GM23248 (cell line): ENCODE data around the gene ZBTB20. TPM values are rescaled to one million over a fixed set of nuclear protein-coding genes. Genes with fewer than 3 reads are reported as not detected.

Source experiments
- DNase-seq: peaks from one replicate; pipeline ENCODE4 v3.0.0-alpha.2; 2015
- H2AFZ ChIP-seq: fragments of 200-600 bp; sonication (generic); 2 replicates; pipeline ENCODE4 v1.6.1; 2016; ENCODE audit warnings: antibody characterized with exemption
- H3F3A ChIP-seq: fragments of 200-600 bp; sonication (generic); 2 replicates; pipeline ENCODE4 v1.6.1; 2016; ENCODE audit warnings: mild to moderate bottlenecking, antibody characterized with exemption, mixed run types; ENCODE audit not compliant: insufficient read depth
- H3K27ac ChIP-seq: fragments of 200-600 bp; sonication (generic); 2 replicates; pipeline ENCODE4 v1.5.1; 2016; ENCODE audit warnings: mild to moderate bottlenecking
- H3K27me3 ChIP-seq: fragments of 200-600 bp; sonication (generic); replicated peaks from 2 replicates; pipeline ENCODE4 v1.6.1; 2016; ENCODE audit warnings: mild to moderate bottlenecking; ENCODE audit not compliant: insufficient read depth
- H3K36me3 ChIP-seq: fragments of 200-600 bp; sonication (generic); 2 replicates; pipeline ENCODE4 v1.6.1; 2016; ENCODE audit warnings: low read depth, mild to moderate bottlenecking
- H3K4me1 ChIP-seq: fragments of 200-600 bp; sonication (generic); 2 replicates; pipeline ENCODE4 v1.6.1; 2016; ENCODE audit warnings: mild to moderate bottlenecking; ENCODE audit not compliant: insufficient read depth
- H3K4me2 ChIP-seq: fragments of 200-600 bp; sonication (generic); one replicate; pipeline ENCODE4 v1.6.1; 2016; ENCODE audit warnings: mild to moderate bottlenecking; ENCODE audit not compliant: unreplicated experiment
- H3K4me3 ChIP-seq: fragments of 200-600 bp; sonication (generic); 2 replicates; pipeline ENCODE4 v1.5.1; 2016; ENCODE audit warnings: mild to moderate bottlenecking
- H3K79me2 ChIP-seq: fragments of 200-600 bp; sonication (generic); 2 replicates; pipeline ENCODE4 v1.6.1; 2016; ENCODE audit warnings: mild to moderate bottlenecking; ENCODE audit not compliant: insufficient read depth
- H3K9ac ChIP-seq: fragments of 200-600 bp; sonication (generic); 2 replicates; pipeline ENCODE4 v1.6.1; 2016; ENCODE audit warnings: mild to moderate bottlenecking
- H3K9me2 ChIP-seq: fragments of 200-600 bp; sonication (generic); 2 replicates; pipeline ENCODE4 v1.6.1; 2016; ENCODE audit warnings: mixed run types, mild to moderate bottlenecking, moderate library complexity; ENCODE audit not compliant: insufficient read depth
- H3K9me3 ChIP-seq: fragments of 200-600 bp; sonication (generic); one replicate; pipeline ENCODE4 v1.6.1; 2017; ENCODE audit warnings: low read depth
- H4K20me1 ChIP-seq: fragments of 200-600 bp; sonication (generic); 2 replicates; pipeline ENCODE4 v1.6.0; 2016; ENCODE audit not compliant: insufficient read depth
- EZH2 ChIP-seq: fragments of 200-600 bp; sonication (generic); IDR thresholded peaks from 2 replicates; pipeline ENCODE4 v1.6.1; 2018; ENCODE audit warnings: antibody characterized with exemption, mild to moderate bottlenecking; ENCODE audit not compliant: insufficient read depth, poor library complexity, severe bottlenecking
- EZH2phosphoT487 ChIP-seq: fragments of 200-600 bp; sonication (generic); IDR thresholded peaks from 2 replicates; pipeline ENCODE4 v1.6.1; 2018; ENCODE audit warnings: antibody characterized with exemption, moderate library complexity, mild to moderate bottlenecking, low read depth; ENCODE audit not compliant: insufficient read depth
- WGBS, 2 experiments: methylation state at CpG; one replicate each; pipeline ENCODE4 v1.1.6; 2015 to 2017; ENCODE audit warnings: low lambda C conversion rate in 2 of 2, low coverage in 1 of 2; ENCODE audit errors: missing lambda C conversion rate in 2 of 2; 5-methylcytosine and 5-hydroxymethylcytosine counted together
- in situ Hi-C: fragments of 300-500 bp; cut with MboI; formaldehyde crosslinking; loops from 2 replicates; pipeline ENCODE4 v1.15.0; 2020
- polyA plus RNA-seq: library from polyadenylated mRNA; unstranded; fragments of >200 nt; fragmentation: Nextera tagmentation; extraction: Ambion mirVana; gene quantifications from 2 replicates; pipeline ENCODE4 v1.2.1, GENCODE V29; 2016
- total RNA-seq: library from RNA; depleted of rRNA; stranded (reverse); fragments of >200 nt; shearing (Covaris generic); gene quantifications from 2 replicates; pipeline ENCODE4 v1.2.3, GENCODE V29; 2014

Gene ZBTB20
- total and polyA plus RNA-seq, 2 experiments from 2014 or later: 9.2 to 12.2 TPM

DNA sequence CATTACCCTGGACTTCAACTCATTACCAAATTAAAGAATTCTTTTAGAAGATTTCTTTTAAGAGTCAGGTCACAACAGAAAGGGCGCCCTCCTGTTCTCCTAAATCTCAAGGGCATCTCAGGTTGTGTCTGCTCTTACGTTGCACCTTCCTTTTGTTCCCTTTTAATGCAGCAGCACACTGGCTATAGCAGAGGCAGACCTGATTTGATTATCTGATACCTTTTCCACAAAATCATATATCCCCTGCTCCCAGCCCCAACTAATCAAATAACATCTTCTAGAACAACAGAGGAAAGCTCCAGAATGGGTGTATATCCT is 813.2 kb downstream of the ZBTB20 start:
- Histone ChIP-seq H3K9me3 (no peaks in the 10 kb centered on the region), H3K36me3 (no peaks in the 10 kb centered on the region), H3K4me1 (no peaks in the 10 kb centered on the region), H4K20me1 (0 out of 2 replicates have a peak, but pooled peaks cover 4% of the 10 kb centered on the region), H3K4me3 (no peak overlapping the region), H3K4me2 (no peak overlapping the region), H2AFZ (no peak overlapping the region), H3K79me2 (no peaks in the 10 kb centered on the region), H3K9ac (no peak overlapping the region), H3K27ac (no peak overlapping the region), H3F3A (no peaks in the 10 kb centered on the region), H3K27me3 (no peaks in the 10 kb centered on the region), H3K9me2 (no peaks in the 10 kb centered on the region)
- no peak for DNase-seq
- in situ Hi-C loops: no loop called here
- 93 to 100% methylated on average over 2 of the region's 2 CpGs for WGBS, 2 experiments
- TF ChIP-seq EZH2phosphoT487 (no peak), EZH2 (no peak)

DNA sequence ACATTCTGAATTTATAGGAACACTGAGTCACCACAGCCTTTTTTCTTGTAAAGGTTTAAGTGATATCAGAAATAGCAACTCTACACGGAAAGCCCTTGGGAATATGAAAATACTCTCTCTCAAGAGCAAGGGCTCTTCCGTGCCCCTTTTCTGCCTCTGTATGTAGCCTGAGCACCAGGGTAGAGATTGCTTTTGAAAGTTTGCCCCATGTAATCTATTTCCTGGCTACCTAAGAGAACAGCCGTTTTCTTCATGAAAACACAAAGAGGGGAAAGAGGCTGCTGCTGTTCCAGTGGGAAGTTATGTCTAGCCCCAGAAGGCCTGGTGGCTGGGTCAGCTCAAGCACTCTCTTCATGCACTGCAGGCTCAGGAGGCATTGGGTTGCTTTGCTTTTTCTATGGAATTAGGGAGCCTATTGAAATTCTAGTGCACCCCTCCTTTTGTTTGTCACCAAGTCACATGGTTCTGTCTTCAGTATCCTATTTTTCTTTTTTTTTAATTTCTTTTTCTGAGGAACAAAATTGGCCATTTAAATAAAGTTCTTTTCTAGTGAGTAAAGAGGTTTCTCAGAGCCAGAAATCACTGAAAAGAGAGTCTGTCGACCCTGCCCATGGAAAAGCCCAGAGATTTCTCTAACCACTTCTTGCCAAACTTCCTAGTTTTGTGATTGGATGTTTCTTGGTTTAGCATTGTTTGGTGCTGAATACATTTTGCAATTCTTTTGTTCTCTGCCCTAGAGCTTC is 813.7 kb downstream of the ZBTB20 start:
- in situ Hi-C loops: no loop called here
- TF ChIP-seq EZH2phosphoT487 (no peak), EZH2 (no peak)
- Histone ChIP-seq H3K4me1 (no peaks in the 10 kb centered on the region), H3K4me3 (no peak overlapping the region), H3K36me3 (no peaks in the 10 kb centered on the region), H2AFZ (no peak overlapping the region), H3K27me3 (no peaks in the 10 kb centered on the region), H3K9me3 (no peaks in the 10 kb centered on the region), H3K79me2 (no peaks in the 10 kb centered on the region), H3F3A (no peaks in the 10 kb centered on the region), H4K20me1 (0 out of 2 replicates have a peak, but pooled peaks cover 4% of the 10 kb centered on the region), H3K27ac (no peak overlapping the region), H3K4me2 (no peak overlapping the region), H3K9me2 (no peaks in the 10 kb centered on the region), H3K9ac (no peak overlapping the region)
- no peak for DNase-seq
- 65 to 73% methylated on average over 4 of the region's 4 CpGs for WGBS, 2 experiments

DNA sequence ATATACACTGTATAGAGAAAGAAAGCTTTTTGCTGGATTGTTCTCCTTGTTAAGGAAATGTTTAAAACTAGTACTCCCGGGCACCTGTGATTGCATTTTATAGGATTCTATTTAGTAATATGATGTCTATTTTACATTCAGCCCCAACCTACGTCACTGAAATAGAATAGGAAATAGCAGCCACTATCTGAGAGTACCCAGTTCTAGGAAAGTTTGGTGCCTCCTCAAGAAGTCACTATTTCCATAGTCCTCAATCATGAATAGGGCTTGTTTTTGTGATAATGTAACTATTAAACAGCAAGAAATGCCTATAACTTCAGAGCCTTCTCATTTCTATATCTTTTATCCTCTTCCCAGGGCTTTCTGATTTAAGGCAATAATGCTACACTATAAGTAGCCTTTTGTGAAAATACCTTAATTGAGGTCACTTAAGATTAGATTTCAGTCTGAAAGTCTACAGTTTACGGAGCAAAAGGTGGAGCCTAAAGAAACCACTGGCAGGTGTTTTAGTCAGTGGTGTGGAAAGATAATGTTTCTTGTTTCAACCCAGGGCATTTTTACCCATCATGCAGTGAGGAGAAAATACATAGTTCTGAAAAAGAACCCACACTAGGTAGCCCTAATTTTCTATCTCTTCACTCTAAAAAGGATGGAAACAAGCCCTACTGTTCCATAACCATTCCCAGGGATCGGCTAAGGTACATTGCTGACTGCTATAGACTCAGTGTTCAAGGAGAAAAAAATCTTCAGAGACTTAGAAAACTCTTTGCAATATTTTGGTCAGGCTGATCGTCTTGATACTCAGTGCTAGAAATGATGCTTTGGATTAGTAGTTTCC is 814.5 kb downstream of the ZBTB20 start:
- in situ Hi-C loops: no loop called here
- WGBS, 2 experiments: 96 to 98% methylated on average over 5 of the region's 5 CpGs
- no peak overlapping the region for H3K9ac ChIP-seq

DNA sequence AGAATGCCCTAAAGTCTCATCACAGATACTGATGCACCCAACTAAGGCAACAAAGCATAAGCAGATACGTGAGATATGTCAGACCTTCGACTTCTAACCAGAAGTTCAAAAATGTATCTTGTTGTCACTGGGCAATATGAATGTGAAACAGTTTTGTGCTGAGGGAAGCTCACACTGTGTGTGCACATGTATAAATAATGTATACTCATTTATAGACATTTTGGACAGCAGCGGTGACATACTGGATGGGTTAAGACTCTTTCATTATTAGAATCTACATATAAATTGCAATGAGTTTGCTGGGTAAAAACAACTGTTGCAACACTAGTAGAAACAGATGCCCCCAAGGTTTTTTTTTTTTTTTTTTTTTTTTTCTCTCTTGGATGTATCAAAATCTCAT is 815.4 kb downstream of the ZBTB20 start:
- Histone ChIP-seq H3K4me3 (no peak overlapping the region), H3K27me3 (no peaks in the 10 kb centered on the region), H4K20me1 (0 out of 2 replicates have a peak, but pooled peaks cover 4% of the 10 kb centered on the region), H3K9me3 (no peaks in the 10 kb centered on the region), H3K79me2 (no peaks in the 10 kb centered on the region), H2AFZ (no peak overlapping the region), H3F3A (no peaks in the 10 kb centered on the region), H3K9ac (no peak overlapping the region), H3K9me2 (no peaks in the 10 kb centered on the region), H3K27ac (no peak overlapping the region), H3K4me2 (no peak overlapping the region), H3K4me1 (no peaks in the 10 kb centered on the region), H3K36me3 (no peaks in the 10 kb centered on the region)
- TF ChIP-seq EZH2: no peak
- no peak for TF ChIP-seq EZH2phosphoT487
- WGBS, 2 experiments: 98 to 100% methylated on average over 3 of the region's 3 CpGs
- DNase-seq: no peak
- in situ Hi-C loops: no loop called here

More for the DNA sequence above, 814.5 kb downstream of the ZBTB20 start:
- H3K36me3 ChIP-seq: no peaks in the 10 kb centered on the region
- no peaks in the 10 kb centered on the region for H3K9me2 ChIP-seq
- H4K20me1 ChIP-seq: 0 out of 2 replicates have a peak, but pooled peaks cover 4% of the 10 kb centered on the region
- no peaks in the 10 kb centered on the region for H3K9me3 ChIP-seq
- no peak overlapping the region for H3K4me3 ChIP-seq
- H3K79me2 ChIP-seq: no peaks in the 10 kb centered on the region
- no peaks in the 10 kb centered on the region for H3F3A ChIP-seq
- TF ChIP-seq EZH2 (no peak), EZH2phosphoT487 (no peak)
- no peak overlapping the region for H2AFZ ChIP-seq
- H3K27ac ChIP-seq: no peak overlapping the region
- no peak for DNase-seq
- no peaks in the 10 kb centered on the region for H3K4me1 ChIP-seq
- H3K4me2 ChIP-seq: no peak overlapping the region
- H3K27me3 ChIP-seq: no peaks in the 10 kb centered on the region
